ENCODE measurements around the gene ACACB.

The ACACB gene

GRCh38 chr12:109212460-109213115 lies 96.2 kb downstream of the ACACB start:
- TF ChIP-seq TAF1 (IDR thresholded peaks at IDR 0.05; ENCODE audit: borderline replicate concordance, insufficient read depth, low read length) (no peak), SIN3A (IDR thresholded peaks at IDR 0.05; ENCODE audit: borderline replicate concordance, insufficient read depth, low read length) (no peak), FOXP2 (optimal IDR thresholded peaks at IDR 0.05; ENCODE audit: borderline replicate concordance, extremely low read depth, extremely low read length, insufficient read depth) (no peak), POLR2AphosphoS5 (IDR thresholded peaks at IDR 0.05; ENCODE audit: low read depth, low read length) (no peak)
- TF ChIP-seq, protein P1, sequence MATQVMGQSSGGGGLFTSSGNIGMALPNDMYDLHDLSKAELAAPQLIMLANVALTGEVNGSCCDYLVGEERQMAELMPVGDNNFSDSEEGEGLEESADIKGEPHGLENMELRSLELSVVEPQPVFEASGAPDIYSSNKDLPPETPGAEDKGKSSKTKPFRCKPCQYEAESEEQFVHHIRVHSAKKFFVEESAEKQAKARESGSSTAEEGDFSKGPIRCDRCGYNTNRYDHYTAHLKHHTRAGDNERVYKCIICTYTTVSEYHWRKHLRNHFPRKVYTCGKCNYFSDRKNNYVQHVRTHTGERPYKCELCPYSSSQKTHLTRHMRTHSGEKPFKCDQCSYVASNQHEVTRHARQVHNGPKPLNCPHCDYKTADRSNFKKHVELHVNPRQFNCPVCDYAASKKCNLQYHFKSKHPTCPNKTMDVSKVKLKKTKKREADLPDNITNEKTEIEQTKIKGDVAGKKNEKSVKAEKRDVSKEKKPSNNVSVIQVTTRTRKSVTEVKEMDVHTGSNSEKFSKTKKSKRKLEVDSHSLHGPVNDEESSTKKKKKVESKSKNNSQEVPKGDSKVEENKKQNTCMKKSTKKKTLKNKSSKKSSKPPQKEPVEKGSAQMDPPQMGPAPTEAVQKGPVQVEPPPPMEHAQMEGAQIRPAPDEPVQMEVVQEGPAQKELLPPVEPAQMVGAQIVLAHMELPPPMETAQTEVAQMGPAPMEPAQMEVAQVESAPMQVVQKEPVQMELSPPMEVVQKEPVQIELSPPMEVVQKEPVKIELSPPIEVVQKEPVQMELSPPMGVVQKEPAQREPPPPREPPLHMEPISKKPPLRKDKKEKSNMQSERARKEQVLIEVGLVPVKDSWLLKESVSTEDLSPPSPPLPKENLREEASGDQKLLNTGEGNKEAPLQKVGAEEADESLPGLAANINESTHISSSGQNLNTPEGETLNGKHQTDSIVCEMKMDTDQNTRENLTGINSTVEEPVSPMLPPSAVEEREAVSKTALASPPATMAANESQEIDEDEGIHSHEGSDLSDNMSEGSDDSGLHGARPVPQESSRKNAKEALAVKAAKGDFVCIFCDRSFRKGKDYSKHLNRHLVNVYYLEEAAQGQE (IDR thresholded peaks at IDR 0.05; ENCODE audit: insufficient read depth in 1 of 2, low read depth in 2 of 2, low read length in 2 of 2), result no peak

GRCh38 chr12:109214131-109214530 lies 97.7 kb downstream of the ACACB start:
- TF ChIP-seq TAF1 (IDR thresholded peaks at IDR 0.05; ENCODE audit: borderline replicate concordance, insufficient read depth, low read length), result no peak

DNA sequence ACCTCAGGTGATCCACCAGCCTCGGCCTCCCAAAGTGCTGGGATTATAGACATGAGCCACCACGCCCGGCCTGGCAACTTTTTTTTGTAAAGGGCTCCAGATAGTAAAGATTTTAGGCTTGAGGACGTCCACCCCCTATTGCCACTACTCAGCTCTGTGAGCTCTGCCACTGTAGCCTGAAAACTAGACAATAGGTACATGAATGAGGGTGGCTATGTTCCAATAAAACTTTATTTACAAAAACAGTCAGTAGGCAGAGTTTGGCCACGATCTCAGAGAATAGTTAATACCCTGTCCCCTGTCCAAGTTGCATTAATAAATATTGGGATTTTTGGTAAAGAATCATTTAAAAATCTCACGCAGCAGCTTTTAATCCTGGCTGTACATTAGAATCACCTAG lies 102.6 kb downstream of the ACACB start:
- no peak for TF ChIP-seq FOXP2 (optimal IDR thresholded peaks at IDR 0.05; ENCODE audit: borderline replicate concordance, extremely low read depth, extremely low read length, insufficient read depth)
- no peak for TF ChIP-seq TAF1 (IDR thresholded peaks at IDR 0.05; ENCODE audit: borderline replicate concordance, insufficient read depth, low read length)
- TF ChIP-seq POLR2AphosphoS5 (IDR thresholded peaks at IDR 0.05; ENCODE audit: low read depth, low read length), result no peak
- no peak for TF ChIP-seq SIN3A (IDR thresholded peaks at IDR 0.05; ENCODE audit: borderline replicate concordance, insufficient read depth, low read length)
- TF ChIP-seq, protein P1 (IDR thresholded peaks at IDR 0.05; ENCODE audit: insufficient read depth in 1 of 2, low read depth in 2 of 2, low read length in 2 of 2), result no peak

DNA sequence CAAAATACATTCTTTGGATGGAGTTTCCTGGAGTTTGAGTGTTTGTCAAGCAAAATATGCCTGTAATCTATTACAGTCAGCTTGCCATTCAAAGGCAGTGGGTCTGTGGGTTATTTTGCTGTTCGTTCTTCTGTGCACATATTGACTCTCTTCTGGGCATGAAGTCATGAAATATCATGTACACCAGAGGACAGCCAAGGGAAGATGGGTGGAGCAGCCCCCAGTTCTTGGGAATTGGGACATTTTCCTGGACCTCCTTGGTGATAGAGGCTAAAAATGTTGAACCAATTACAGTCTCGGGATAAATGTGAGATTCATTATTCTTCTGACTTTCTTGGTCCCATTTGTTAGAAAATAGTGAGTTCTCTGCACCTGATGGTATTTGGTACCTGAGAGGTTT lies 103.6 kb downstream of the ACACB start:
- no peak for TF ChIP-seq FOXP2 (optimal IDR thresholded peaks at IDR 0.05; ENCODE audit: borderline replicate concordance, extremely low read depth, extremely low read length, insufficient read depth)
- no peak for TF ChIP-seq SIN3A (IDR thresholded peaks at IDR 0.05; ENCODE audit: borderline replicate concordance, insufficient read depth, low read length)
- TF ChIP-seq POLR2AphosphoS5 (IDR thresholded peaks at IDR 0.05; ENCODE audit: low read depth, low read length), result no peak

DNA sequence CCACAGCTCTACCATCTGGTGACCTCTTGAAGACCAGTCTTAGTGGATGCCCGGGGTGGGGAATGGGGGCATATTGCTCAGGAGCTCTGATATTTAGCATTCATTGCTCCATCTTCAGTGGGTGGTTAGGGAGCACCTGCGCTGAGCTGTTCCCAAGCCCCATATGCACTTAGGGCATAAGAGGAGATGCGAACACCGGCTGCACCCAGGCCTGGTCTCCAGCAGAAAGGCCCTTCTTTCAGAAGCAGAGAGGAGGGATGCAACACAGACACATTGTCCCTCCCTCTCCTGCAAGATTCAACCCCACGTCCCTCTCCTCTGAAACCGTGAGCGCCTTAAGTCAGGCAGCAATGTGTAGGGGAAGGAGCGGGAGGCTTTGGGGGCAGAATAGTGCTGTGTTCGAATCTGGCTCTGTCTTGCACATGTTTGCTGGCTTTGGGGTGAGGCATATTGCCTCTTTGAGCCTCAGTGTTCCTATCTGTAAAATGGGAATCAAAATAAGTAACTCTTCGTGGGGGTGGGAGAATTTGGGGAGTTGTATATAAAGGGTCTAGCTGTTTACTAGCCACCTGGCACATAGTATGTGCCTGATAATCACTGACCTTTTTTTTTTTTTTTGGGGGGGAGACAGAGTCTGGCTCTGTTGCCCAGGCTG lies 105.0 kb downstream of the ACACB start:
- TF ChIP-seq, protein P1 (IDR thresholded peaks at IDR 0.05; ENCODE audit: insufficient read depth in 1 of 2, low read depth in 2 of 2, low read length in 2 of 2), result no peak
- TF ChIP-seq FOXP2 (optimal IDR thresholded peaks at IDR 0.05; ENCODE audit: borderline replicate concordance, extremely low read depth, extremely low read length, insufficient read depth) (no peak), POLR2AphosphoS5 (IDR thresholded peaks at IDR 0.05; ENCODE audit: low read depth, low read length) (no peak), SIN3A (IDR thresholded peaks at IDR 0.05; ENCODE audit: borderline replicate concordance, insufficient read depth, low read length) (no peak), TAF1 (IDR thresholded peaks at IDR 0.05; ENCODE audit: borderline replicate concordance, insufficient read depth, low read length) (no peak)

GRCh38 chr12:109222062-109222461 lies 105.7 kb downstream of the ACACB start:
- TF ChIP-seq TAF1 (IDR thresholded peaks at IDR 0.05; ENCODE audit: borderline replicate concordance, insufficient read depth, low read length), result no peak
- no peak for TF ChIP-seq SIN3A (IDR thresholded peaks at IDR 0.05; ENCODE audit: borderline replicate concordance, insufficient read depth, low read length)
- no peak for TF ChIP-seq POLR2AphosphoS5 (IDR thresholded peaks at IDR 0.05; ENCODE audit: low read depth, low read length)
- TF ChIP-seq, protein P1 (IDR thresholded peaks at IDR 0.05; ENCODE audit: insufficient read depth in 1 of 2, low read depth in 2 of 2, low read length in 2 of 2), result no peak
- TF ChIP-seq FOXP2 (optimal IDR thresholded peaks at IDR 0.05; ENCODE audit: borderline replicate concordance, extremely low read depth, extremely low read length, insufficient read depth), result no peak
